Endothelial cell of umbilical vein (primary cell): ENCODE data around the gene FTH1. TPM values are rescaled to one million over a fixed set of nuclear protein-coding genes. Genes with fewer than 3 reads are reported as not detected.

ENCODE experiments used
- BruUV-seq: library from RNA; stranded (reverse); fragments of 400-500 nt; replicated peaks from 2 replicates; lab custom pipeline; 2021; lab: Mats Ljungman, UMichigan
- CTCF ChIA-PET: fragments of 300-600, 350-600 bp; sonication (Branson Sonifier 250); formaldehyde crosslinking; loops from one replicate; lab custom pipeline; 2021; ENCODE audit warnings: antibody characterized with exemption, inconsistent platforms; lab: Charles Lee
- POLR2A ChIA-PET: fragments of 300-600, 350-600 bp; sonication (Branson Sonifier 250); formaldehyde crosslinking; loops from one replicate; lab custom pipeline; 2021; ENCODE audit warnings: antibody characterized with exemption, inconsistent platforms; lab: Charles Lee
- DNase-seq: peaks from one replicate; pipeline ENCODE4 v3.0.0-alpha.2; 2011; ENCODE audit warnings: low read depth, low spot score
- FAIRE-seq: peaks from 2 replicates; lab custom pipeline; 2011; peaks lifted over from hg19 to GRCh38; lab: Jason Lieb, UNC
- H2AFZ ChIP-seq: 2 replicates; pipeline ENCODE4 v1.6.0; 2012; ENCODE audit warnings: low read depth, low read length, control low read depth, inconsistent platforms
- H3K27ac ChIP-seq: 2 replicates; pipeline ENCODE4 v1.5.1; 2011; ENCODE audit warnings: low read depth, mild to moderate bottlenecking, control low read depth, low read length, moderate library complexity; ENCODE audit not compliant: insufficient read depth
- H3K27me3 ChIP-seq, 2 experiments: 2 replicates each; pipeline versions ENCODE4 v1.6.0 to v1.6.1; 2011; ENCODE audit warnings: low read length in 2 of 2, mixed read lengths in 1 of 2; ENCODE audit not compliant: control insufficient read depth in 2 of 2, insufficient read depth in 2 of 2
- H3K36me3 ChIP-seq, 2 experiments: 2 replicates in 1 of 2; 3 replicates in 1 of 2; pipeline ENCODE4 v1.5.1; 2011; ENCODE audit warnings: low read length in 2 of 2, mild to moderate bottlenecking in 1 of 2, moderate library complexity in 1 of 2; ENCODE audit not compliant: control insufficient read depth in 2 of 2, insufficient read depth in 2 of 2; ENCODE audit errors: extremely low read depth in 1 of 2
- H3K4me1 ChIP-seq: 3 replicates; pipeline ENCODE4 v1.5.1; 2011; ENCODE audit warnings: mild to moderate bottlenecking, low read length; ENCODE audit not compliant: control insufficient read depth, insufficient read depth; ENCODE audit errors: extremely low read depth
- H3K4me2 ChIP-seq: 2 replicates; pipeline ENCODE4 v1.6.1; 2011; ENCODE audit warnings: low read length, control low read depth, mixed read lengths; ENCODE audit not compliant: insufficient read depth
- H3K4me3 ChIP-seq, 3 experiments: fragments of 200-600 bp in 1 of 3; sonication (generic), shearing (Covaris generic) in 1 of 3; replicated peaks in 1 of 3; 2 replicates each; pipeline ENCODE4 v1.5.1; 2011 to 2016; ENCODE audit warnings: control low read depth in 3 of 3, low read length in 3 of 3, mild to moderate bottlenecking in 2 of 3, inconsistent platforms in 1 of 3, low read depth in 1 of 3, moderate library complexity in 1 of 3; ENCODE audit not compliant: insufficient read depth in 1 of 3
- H3K79me2 ChIP-seq: 2 replicates; pipeline ENCODE4 v1.6.0; 2012; ENCODE audit warnings: low read length, inconsistent platforms; ENCODE audit not compliant: control insufficient read depth, insufficient read depth
- H3K9ac ChIP-seq: replicated peaks from 2 replicates; pipeline ENCODE3; 2011; ENCODE audit warnings: low read length, control low read depth; ENCODE audit not compliant: insufficient read depth; ENCODE audit errors: extremely low read depth
- H3K9me1 ChIP-seq: replicated peaks from 3 replicates; pipeline ENCODE4 v1.6.0; 2011; ENCODE audit warnings: mild to moderate bottlenecking, low read length; ENCODE audit not compliant: control insufficient read depth, insufficient read depth; ENCODE audit errors: extremely low read depth
- H3K9me3 ChIP-seq: replicated peaks from 2 replicates; pipeline ENCODE4 v1.5.1; 2012; ENCODE audit warnings: low read length, inconsistent platforms; ENCODE audit not compliant: control insufficient read depth, insufficient read depth
- H4K20me1 ChIP-seq: replicated peaks from 2 replicates; pipeline ENCODE3; 2011; ENCODE audit warnings: mild to moderate bottlenecking, low read length; ENCODE audit not compliant: control insufficient read depth, insufficient read depth; ENCODE audit errors: extremely low read depth
- EZH2 ChIP-seq: IDR thresholded peaks from 2 replicates; pipeline ENCODE4 v1.6.1; 2012; ENCODE audit warnings: borderline replicate concordance, low read depth, mild to moderate bottlenecking, moderate library complexity, low read length, inconsistent platforms; ENCODE audit not compliant: severe bottlenecking
- FOS ChIP-seq: IDR thresholded peaks from 2 replicates; pipeline ENCODE4 v1.6.1; 2011; ENCODE audit warnings: mild to moderate bottlenecking, low read length, moderate library complexity, borderline replicate concordance; ENCODE audit not compliant: insufficient read depth
- GATA2 ChIP-seq: IDR thresholded peaks from 2 replicates; pipeline ENCODE4 v1.7.0; 2011; ENCODE audit warnings: low read depth, mild to moderate bottlenecking, moderate library complexity, mixed read lengths, low read length; ENCODE audit not compliant: insufficient read length, insufficient read depth
- JUN ChIP-seq: IDR thresholded peaks from 2 replicates; pipeline ENCODE4 v1.6.1; 2011; ENCODE audit warnings: borderline replicate concordance, low read depth; ENCODE audit not compliant: insufficient read length, insufficient read depth
- MYC ChIP-seq: IDR thresholded peaks from one replicate; pipeline ENCODE4 v1.6.1; 2011; ENCODE audit warnings: mild to moderate bottlenecking, low read depth, low read length
- POLR2A ChIP-seq: IDR thresholded peaks from 2 replicates; pipeline ENCODE4 v1.6.1; 2012; ENCODE audit warnings: low read depth, mild to moderate bottlenecking, control low read depth, low read length
- POLR2AphosphoS5 ChIP-seq: IDR thresholded peaks from 2 replicates; pipeline ENCODE4 v1.6.1; 2012; ENCODE audit warnings: low read depth, mild to moderate bottlenecking, control low read depth, low read length, moderate library complexity; ENCODE audit not compliant: insufficient read depth
- dilution Hi-C: fragments of 300-500 bp; cut with MboI; formaldehyde crosslinking; loops from one replicate; pipeline ENCODE4 v1.15.0; 2019; ENCODE audit warnings: low sequenced_read_pairs; ENCODE audit not compliant: extremely low pct_ligation_motif_present
- intact Hi-C: fragments of 100-400 bp; cut with micrococcal nuclease; formaldehyde crosslinking; loops from one replicate; pipeline ENCODE4 v1.10.0; 2022
- polyA plus RNA-seq, 4 experiments: library from polyadenylated mRNA; depleted of rRNA in 3 of 4; stranded (reverse) in 3 of 4; unstranded in 1 of 4; fragments of >200 nt; gene quantifications; 2 replicates each; pipeline versions ENCODE4 v1.2.1 to v1.2.3, GENCODE V29; 2011 to 2012; ENCODE audit warnings: missing spikeins in 1 of 4
- total RNA-seq: library from RNA; stranded (reverse); gene quantifications from 2 replicates; pipeline ENCODE4 v1.2.3, GENCODE V29; 2021
- TF ChIP-seq, protein P1 (sequence below), 2 donors: IDR thresholded peaks; 1 replicate in 1 of 2; 2 replicates in 1 of 2; pipeline ENCODE4 v1.5.1; 2011; ENCODE audit warnings: low read length in 2 of 2, mild to moderate bottlenecking in 2 of 2, moderate library complexity in 2 of 2, control low read depth in 1 of 2, inconsistent platforms in 1 of 2, low read depth in 1 of 2; ENCODE audit not compliant: insufficient read depth in 1 of 2; ENCODE audit errors: extremely low read depth in 1 of 2
- TF ChIP-seq, protein P2 (sequence below): IDR thresholded peaks from 2 replicates; pipeline ENCODE4 v1.6.1; 2011; ENCODE audit not compliant: insufficient read depth, insufficient read length

Gene FTH1
- total and polyA plus RNA-seq, 2 donors (not counting 3 experiments of a cell fraction or from before 2014, with no cell fraction given), result 1,177 to 2,501 TPM

DNA sequence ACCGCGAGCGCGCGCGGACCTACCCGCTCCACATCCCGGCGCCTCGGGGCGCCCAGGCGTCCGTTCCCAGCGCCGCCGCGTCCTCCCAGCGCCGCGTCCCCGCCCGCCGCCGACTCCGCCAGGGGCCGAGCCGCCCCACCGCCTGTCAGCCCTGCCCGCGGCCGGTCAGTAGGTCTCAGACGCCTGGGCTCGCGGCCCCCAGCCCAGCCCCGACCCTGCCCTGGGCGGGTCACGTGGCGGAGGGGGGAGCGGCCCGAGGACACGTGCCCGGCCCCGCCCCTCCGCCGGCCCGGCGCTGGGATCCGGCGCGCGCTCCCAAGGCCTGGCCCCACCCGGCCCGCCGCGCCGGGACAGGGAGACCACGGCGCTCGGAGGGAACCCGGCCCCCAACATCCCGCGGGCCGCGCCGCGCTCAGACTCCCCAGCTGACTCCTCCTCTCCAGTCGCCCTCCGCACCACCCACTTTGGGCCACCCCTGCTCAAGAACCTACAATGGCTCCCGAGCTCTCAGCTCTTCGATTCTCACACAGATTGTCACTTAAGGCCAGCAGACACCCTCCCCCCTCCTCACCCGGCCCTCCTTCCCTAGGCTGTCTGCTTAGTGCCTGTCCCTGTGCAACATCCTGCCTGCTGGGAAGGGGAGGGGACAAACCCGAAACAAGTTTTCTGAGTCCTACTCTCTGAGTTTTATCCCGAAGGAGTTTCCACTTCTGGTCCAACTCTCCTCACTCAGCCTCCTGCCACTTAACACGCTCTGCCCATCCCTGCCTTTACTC is 49.9 kb downstream of the FTH1 start, which contains the start of gene RAB3IL1:
TSS of gene RAB3IL1 (minus strand) at position 233 of the 776 bp plus-strand sequence. CDS start at position 34, 199 bp downstream.
- Histone ChIP-seq H3K36me3 (no peaks in the 10 kb centered on the region), H3K4me1 (no peaks in the 10 kb centered on the region), H3K9me1 (no peaks in the 10 kb centered on the region), H3K27ac (no peak within 1 kb of the TSS), H3K27me3 (peaks cover 11 to 22% of the 10 kb centered on the region in 2 experiments), H3K79me2 (no peaks in the 10 kb centered on the region), H3K9ac (no peak within 1 kb of the TSS), H4K20me1 (no peaks in the 10 kb centered on the region), H3K4me2 (peak within 1 kb of the TSS; percentile 58), H3K9me3 (no peaks in the 10 kb centered on the region), H3K4me3 (peak within 1 kb of the TSS in 1 of 3 experiments; percentile 22), H2AFZ (peak within 1 kb of the TSS; percentile 67)
- CTCF ChIA-PET, result interaction anchor here (1.3 kb wide), 1 partner anchor 165 kb away, joined by 7 read pairs; no protein-coding TSS in a partner anchor
- dilution Hi-C loops, result no loop called here
- DNase-seq (peak; percentile 20), FAIRE-seq (no peak)
- intact Hi-C loops, result no loop called here
- BruUV-seq, result no TSS peak
- POLR2A ChIA-PET, result no interaction called here
- no peak for TF ChIP-seq FOS
- no peak for TF ChIP-seq POLR2A
- no peak for TF ChIP-seq JUN
- TF ChIP-seq, protein P1, sequence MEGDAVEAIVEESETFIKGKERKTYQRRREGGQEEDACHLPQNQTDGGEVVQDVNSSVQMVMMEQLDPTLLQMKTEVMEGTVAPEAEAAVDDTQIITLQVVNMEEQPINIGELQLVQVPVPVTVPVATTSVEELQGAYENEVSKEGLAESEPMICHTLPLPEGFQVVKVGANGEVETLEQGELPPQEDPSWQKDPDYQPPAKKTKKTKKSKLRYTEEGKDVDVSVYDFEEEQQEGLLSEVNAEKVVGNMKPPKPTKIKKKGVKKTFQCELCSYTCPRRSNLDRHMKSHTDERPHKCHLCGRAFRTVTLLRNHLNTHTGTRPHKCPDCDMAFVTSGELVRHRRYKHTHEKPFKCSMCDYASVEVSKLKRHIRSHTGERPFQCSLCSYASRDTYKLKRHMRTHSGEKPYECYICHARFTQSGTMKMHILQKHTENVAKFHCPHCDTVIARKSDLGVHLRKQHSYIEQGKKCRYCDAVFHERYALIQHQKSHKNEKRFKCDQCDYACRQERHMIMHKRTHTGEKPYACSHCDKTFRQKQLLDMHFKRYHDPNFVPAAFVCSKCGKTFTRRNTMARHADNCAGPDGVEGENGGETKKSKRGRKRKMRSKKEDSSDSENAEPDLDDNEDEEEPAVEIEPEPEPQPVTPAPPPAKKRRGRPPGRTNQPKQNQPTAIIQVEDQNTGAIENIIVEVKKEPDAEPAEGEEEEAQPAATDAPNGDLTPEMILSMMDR (IDR thresholded peaks at IDR 0.05; ENCODE audit: extremely low read depth in 1 of 2, insufficient read depth in 1 of 2, low read depth in 1 of 2, low read length in 2 of 2), result no peak
- no peak for TF ChIP-seq POLR2AphosphoS5
- no peak for TF ChIP-seq MYC
- TF ChIP-seq, protein P2, sequence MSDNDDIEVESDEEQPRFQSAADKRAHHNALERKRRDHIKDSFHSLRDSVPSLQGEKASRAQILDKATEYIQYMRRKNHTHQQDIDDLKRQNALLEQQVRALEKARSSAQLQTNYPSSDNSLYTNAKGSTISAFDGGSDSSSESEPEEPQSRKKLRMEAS, result peak; percentile 35
- TF ChIP-seq GATA2, result no peak
- peak; percentile 45 for TF ChIP-seq EZH2
